ENCODE data around the gene DHCR24. TPM values are rescaled to one million over a fixed set of nuclear protein-coding genes. Genes with fewer than 3 reads are reported as not detected.
"Not testable (repeated sequence)": the region's sequence is repeated elsewhere in the genome, so short reads cannot be mapped to it uniquely, and the experiment has no call there.

DHCR24 gene, protein sequence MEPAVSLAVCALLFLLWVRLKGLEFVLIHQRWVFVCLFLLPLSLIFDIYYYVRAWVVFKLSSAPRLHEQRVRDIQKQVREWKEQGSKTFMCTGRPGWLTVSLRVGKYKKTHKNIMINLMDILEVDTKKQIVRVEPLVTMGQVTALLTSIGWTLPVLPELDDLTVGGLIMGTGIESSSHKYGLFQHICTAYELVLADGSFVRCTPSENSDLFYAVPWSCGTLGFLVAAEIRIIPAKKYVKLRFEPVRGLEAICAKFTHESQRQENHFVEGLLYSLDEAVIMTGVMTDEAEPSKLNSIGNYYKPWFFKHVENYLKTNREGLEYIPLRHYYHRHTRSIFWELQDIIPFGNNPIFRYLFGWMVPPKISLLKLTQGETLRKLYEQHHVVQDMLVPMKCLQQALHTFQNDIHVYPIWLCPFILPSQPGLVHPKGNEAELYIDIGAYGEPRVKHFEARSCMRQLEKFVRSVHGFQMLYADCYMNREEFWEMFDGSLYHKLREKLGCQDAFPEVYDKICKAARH
- total RNA-seq, result 10 to 100 TPM; 28.4 to 94.6 TPM

DNA sequence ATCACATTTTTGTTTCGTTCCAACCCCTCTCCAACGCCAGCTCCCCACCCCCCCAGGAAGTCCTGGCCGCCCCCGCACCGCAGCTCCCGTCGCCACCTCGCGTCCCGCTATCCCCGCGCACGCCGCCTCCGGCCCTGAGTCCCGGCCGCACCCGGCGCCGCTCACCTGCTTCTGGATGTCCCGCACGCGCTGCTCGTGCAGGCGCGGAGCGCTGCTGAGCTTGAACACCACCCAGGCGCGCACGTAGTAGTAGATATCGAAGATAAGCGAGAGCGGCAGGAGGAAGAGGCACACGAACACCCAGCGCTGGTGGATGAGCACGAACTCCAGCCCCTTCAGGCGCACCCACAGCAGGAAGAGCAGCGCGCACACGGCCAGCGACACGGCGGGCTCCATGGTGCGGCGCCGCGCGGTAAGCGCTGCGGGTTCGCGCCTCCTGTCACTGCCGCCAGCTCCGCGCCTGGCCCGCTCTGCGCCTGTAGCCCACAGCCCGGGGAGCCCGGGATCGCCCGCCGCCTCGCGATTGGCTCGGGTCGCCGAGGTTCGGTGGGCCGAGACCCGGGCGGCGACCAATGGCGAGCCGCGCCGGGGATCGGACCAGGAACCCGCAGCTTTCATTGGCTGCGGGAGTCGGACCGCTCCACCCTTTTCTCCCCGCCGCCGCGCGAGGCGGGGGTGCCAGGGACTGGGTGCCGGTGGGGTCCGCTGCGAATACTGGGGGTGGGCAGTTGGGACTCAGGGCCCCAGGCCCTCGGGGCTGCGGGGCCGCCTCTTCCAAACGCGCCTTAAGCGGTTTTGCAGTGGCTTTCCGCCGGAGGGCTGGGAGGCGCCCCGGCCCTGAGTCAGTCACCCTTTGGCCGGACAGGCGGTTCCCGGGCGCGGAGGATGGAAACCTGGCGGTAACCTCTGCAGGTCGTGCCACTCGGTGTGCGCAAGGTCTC is at the start of gene DHCR24:
TSS of gene DHCR24 (minus strand) at position 472 of the 941 bp plus-strand sequence. CDS start at position 396, 76 bp downstream.
- Mint-ChIP-seq H3K9me3 (no peaks in the 10 kb centered on the region), H3K36me3 (peaks cover 30 to 41% of the 10 kb centered on the region in 2 donors), H3K27ac (peak within 1 kb of the TSS; percentile 85 to 96)
- DNase-seq (ENCODE audit: low spot score in 2 of 2), result peak; percentile 84 to 85
- ATAC-seq, result peak; percentile 93 to 96

DNA sequence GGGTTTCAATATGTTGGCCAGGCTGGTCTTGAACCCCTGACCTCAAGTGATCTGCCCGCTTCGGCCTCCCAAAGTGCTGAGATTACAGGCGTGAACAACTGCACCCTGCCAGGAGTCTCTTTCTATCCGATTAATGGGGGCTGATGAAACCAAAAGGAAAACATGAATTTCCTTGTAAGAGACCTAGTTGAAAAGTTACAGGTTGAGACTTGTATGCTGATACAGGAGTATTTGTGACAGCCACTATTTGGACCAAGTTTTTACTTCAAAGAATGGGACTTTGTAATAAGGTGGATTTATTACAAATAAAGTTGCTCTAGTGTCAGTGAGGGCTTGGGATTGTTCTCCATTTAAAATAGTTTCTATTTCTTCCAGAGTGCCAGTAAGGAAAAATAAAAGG is 49.8 kb upstream of the DHCR24 start:
- peaks cover 5 to 13% of the 10 kb centered on the region in 2 donors for H3K36me3 Mint-ChIP-seq
- ATAC-seq (no peak), DNase-seq (ENCODE audit: low spot score in 2 of 2) (no peak)
- peaks cover 4 to 10% of the 10 kb centered on the region in 2 donors for H3K9me3 Mint-ChIP-seq
- no peak overlapping the region for H3K27ac Mint-ChIP-seq

DNA sequence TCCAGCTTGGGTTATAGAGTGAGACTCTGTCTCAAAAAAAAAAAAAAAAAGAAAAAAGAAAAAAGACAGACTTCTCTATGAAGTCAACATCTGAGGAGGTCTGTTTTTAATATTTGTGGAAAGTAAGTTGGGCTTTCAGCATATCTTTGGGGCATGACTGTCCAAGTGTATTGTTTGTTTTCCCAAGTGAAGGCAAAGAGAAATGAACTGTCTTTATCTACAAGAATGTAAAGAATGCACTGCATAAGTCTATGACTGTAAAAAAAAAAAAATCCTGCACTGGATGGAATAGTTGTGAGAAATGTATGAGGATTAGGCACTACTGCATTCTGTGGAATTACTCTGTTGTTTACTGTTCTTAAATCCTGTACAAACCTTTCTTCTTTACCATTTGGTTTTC is 47.9 kb upstream of the DHCR24 start:
- peaks cover 5 to 13% of the 10 kb centered on the region in 2 donors for H3K36me3 Mint-ChIP-seq
- peaks cover 4 to 10% of the 10 kb centered on the region in 2 donors for H3K9me3 Mint-ChIP-seq
- ATAC-seq (no peak), DNase-seq (ENCODE audit: low spot score in 2 of 2) (no peak)
- no peak overlapping the region for H3K27ac Mint-ChIP-seq

DNA sequence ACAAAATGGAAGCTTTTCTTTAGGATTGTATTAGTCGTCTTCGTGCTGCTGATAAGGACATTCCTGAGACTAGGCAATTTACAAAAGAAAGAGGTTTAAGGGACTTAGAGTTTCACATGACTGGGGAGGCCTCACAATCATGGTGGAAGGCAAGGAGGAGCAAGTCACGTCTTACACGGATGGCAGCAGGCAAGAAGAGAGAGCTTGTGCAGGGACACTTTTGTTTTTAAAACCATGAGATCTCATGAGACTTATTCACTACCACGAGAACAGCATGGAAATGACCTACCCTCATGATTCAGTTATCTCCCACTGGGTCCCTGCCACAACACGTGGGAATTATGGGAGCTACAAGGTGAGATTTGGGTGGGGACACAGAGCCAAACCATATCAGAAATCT is 47.1 kb upstream of the DHCR24 start:
- H3K27ac Mint-ChIP-seq; H3K36me3 Mint-ChIP-seq; ATAC-seq; DNase-seq (ENCODE audit: low spot score in 2 of 2); H3K9me3 Mint-ChIP-seq: not testable (repeated sequence)

DNA sequence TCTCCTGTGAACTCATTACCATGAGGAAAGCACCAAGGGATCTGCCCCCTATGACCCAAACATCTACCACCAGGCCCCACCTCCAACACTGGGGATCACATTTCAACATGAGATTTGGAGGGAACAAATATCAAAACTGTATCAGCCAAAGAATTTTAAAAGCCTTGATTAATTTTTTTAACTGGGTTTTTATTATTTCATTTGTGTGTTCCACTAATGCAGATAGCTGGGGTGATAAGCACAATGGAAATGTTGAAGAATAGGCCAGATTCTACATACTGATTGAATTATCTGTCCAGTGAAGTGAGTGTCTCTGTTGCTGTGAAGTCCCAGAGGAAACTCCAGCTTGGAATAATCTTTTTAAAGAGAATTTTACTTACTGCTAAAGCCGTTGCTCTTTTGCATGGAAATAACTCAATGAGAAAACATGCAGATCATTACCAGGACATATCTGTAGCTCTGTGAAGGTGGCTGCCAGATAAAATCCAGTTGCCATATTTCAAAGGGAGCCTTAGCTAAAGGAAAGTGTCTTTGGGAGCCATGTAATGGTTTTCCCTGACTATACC is 44.4 kb upstream of the DHCR24 start:
- Mint-ChIP-seq H3K27ac (no peak overlapping the region), H3K36me3 (peaks cover 5 to 7% of the 10 kb centered on the region in 2 donors), H3K9me3 (peaks cover 4 to 5% of the 10 kb centered on the region in 2 donors)
- ATAC-seq, result no peak
- no peak for DNase-seq (ENCODE audit: low spot score in 2 of 2)

DNA sequence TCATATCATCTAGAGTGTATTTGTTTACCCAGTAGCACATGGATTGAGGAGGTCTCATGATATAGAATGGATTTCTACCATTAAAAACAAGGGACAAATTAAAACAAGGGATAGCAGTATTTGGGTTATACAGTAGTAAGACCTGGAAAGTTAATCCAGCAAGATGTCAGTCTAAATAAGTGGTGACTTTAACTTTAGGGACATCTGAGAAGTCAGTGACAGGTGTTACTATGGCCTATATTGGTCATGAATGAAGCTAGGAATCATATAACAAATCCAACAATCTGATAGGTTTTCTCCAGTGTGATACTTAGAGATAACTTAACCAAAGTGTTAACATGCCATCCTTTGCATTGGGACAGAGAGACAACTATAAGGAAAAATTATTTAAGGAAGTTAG is 42.7 kb upstream of the DHCR24 start:
- ATAC-seq, result no peak
- H3K27ac Mint-ChIP-seq, result no peak overlapping the region
- DNase-seq (ENCODE audit: low spot score in 2 of 2), result no peak
- H3K36me3 Mint-ChIP-seq, result peaks cover 5 to 7% of the 10 kb centered on the region in 2 donors
- peaks cover 4 to 5% of the 10 kb centered on the region in 2 donors for H3K9me3 Mint-ChIP-seq

DNA sequence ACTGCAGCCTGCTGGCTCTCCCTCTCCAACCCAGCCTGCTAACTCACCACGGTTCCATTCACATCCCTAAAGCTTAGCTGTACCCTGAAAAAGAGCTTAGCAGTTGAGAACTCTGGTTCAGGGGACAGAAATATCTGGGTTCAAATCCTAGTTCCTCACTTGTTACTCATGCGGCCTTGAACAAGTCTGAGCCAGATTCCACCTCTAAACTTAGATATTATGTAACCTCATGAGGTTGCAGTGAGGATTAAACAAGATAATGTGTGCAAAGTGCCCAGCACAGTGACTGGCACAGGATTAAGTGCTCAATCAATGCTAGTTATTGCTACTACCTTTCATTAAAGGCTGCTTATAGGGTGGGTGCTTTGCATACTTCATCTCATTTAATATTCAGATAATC is 41.3 kb upstream of the DHCR24 start:
- DNase-seq (ENCODE audit: low spot score in 2 of 2) (no peak), ATAC-seq (no peak)
- H3K36me3 Mint-ChIP-seq, result peaks cover 0 to 4% of the 10 kb centered on the region in 2 donors
- no peaks in the 10 kb centered on the region for H3K9me3 Mint-ChIP-seq
- H3K27ac Mint-ChIP-seq, result no peak overlapping the region

DNA sequence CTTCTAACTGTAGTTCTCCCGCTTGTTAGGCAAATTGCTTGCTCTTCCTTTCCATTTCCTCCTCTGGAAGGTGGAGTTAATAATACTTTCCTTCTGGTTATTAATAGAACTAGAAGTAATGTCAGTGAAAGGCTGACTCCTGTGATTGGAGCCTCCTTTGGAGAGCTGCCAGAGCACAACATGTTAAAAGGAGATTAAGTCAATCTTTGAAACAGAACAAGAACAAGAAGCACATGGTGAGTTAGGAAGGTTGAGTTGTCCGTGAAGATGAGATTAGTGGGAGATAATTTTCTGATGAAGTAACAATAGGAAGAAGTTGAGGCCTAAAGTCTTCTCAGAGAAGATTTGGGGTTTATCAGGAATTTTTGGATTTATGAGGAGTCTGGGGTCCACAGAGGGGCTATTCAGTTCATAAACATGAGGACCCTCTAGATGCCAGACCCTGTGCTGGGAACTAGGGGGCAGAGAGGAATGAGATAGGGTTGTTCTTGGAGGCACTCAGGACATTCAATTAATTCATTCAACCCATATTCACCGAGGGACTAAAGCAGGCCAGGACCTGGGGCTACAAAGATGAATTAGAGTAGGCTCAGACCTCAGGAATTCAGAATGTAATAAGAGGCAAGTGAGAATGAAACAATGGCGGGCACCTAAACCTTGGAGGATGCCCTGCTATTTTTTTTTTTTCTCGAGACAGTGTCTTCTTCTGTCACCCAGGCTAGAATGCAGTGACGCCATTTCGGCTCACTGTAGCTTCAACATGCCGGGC is 40.7 kb upstream of the DHCR24 start:
- ATAC-seq, result no peak
- peaks cover 0 to 4% of the 10 kb centered on the region in 2 donors for H3K36me3 Mint-ChIP-seq
- DNase-seq (ENCODE audit: low spot score in 2 of 2), result no peak
- H3K9me3 Mint-ChIP-seq, result no peaks in the 10 kb centered on the region
- no peak overlapping the region for H3K27ac Mint-ChIP-seq

DNA sequence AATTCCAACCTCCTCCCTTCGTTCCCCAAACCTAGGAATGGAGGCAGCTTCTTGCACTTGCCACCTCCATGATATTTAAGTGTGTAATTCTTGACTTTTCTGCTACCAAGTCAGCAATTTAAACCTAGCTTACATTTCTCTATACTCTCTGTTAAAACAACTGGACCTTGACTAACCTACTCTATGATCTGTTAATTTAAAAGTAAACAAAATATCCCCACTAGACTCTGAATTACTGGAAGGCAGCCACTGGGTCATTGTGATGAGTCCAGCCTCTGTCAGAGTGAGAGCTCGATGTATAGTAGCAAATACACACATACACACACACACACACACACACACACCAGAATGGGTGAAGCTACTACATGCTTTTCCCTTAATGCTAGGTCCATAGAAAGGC is 40.0 kb upstream of the DHCR24 start:
- DNase-seq (ENCODE audit: low spot score in 2 of 2), result no peak
- Mint-ChIP-seq H3K27ac (no peak overlapping the region), H3K36me3 (peaks cover 0 to 4% of the 10 kb centered on the region in 2 donors), H3K9me3 (no peaks in the 10 kb centered on the region)
- ATAC-seq, result no peak

DNA sequence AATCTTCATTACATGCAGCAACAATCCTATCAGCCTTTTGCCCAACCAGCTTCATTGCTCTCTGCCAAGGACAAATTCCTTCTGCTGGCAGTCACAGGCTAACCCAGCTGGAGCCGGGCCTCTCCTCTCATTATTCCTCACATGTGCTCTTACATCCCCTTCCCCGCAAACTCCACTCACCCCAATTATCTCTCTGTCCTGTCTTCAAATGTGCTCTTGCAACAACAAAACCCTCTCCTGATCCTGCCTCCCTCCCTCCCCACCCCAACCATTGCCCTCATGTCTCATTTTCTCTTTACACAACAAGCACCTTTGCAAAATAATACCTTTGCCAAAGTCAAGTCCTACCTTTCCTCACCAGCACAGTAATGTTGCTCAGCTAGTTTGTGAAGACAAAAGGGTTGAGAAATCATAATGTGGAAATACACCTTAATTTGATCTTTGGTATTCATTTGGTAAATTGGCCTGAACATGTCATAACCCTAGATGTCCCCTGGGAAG is 36.0 kb upstream of the DHCR24 start:
- no peak for ATAC-seq
- H3K9me3 Mint-ChIP-seq, result no peaks in the 10 kb centered on the region
- no peak overlapping the region for H3K27ac Mint-ChIP-seq
- peaks cover 0 to 4% of the 10 kb centered on the region in 2 donors for H3K36me3 Mint-ChIP-seq
- DNase-seq (ENCODE audit: low spot score in 2 of 2), result no peak

DNA sequence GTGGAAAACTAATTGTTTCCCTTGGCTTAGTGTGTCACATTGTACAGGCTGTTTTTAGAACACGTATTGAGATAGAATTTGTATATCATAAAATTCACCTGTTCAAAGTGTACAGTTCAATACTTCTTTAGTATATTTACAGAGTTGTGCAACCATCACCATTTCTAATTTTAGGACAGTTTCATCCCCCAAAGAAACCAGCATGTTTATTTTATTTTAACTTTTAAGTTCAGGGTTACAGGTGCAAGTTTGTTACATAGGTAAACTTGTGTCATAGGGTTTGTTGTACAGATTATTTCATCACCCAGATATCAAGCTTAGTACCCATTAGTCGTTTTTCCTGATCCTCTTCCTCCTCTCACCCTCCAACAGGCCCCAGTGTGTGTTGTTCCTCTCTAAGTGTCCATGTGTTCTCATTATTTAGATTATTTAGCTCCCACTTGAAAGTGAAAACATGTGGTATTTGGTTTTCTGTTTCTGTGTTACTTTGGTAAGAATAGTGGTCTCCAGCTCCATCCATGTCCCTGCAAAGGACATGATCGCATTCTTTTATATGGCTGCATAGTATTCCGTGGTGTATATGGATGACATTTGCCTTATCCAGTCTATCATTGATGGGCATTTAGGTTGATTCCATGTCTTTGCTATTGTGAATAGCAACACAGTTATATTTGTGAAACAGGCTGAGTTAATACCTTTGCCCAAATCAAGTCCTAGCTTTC is 35.2 kb upstream of the DHCR24 start:
- Mint-ChIP-seq H3K9me3 (no peaks in the 10 kb centered on the region), H3K36me3 (peaks cover 0 to 4% of the 10 kb centered on the region in 2 donors), H3K27ac (no peak overlapping the region)
- no peak for ATAC-seq
- DNase-seq (ENCODE audit: low spot score in 2 of 2), result no peak

DNA sequence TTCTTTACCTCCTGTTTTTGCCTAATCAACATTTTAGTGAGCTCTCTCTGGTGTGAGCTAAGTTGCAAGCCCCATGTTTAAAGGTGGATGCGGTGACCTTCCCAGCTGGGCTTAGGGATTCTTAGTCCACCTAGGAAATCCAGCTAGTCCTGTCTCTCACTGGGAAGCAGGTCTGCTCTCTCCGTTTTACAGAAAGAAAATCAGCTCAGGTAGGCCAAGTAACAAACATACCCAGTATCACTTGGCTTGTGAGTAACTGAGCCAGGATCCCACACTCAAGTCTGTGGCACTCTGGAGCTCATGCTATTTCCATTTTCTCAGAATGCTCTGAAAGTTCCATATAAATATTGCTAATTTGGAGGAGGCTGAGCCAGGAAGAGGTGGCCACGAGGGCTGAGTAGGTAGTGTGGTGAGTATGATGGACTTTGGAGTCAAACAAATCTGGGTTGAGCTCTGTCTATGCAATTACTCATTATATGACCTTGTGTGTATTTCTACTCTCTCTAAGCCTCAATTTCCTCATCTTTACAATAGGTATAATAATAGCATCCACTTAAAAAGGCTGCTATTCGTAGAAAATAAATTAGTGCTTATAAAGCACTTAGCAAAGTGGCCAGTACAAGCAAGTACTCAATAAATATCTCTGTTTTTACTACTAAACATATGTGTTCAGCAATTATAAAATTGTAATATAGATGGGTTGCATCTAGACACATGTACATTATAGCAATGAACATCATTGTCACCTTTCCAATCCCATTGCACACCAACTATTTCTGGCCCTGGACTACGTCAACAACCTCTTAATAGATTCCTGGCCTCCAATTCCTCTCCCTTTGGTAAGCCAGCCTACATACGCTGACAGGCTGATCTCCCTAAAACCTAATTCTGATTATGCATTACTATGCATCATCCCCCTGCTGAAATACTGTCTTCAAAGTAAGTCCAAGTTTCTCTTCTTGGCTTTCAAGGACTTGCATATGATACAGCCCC is 32.7 kb upstream of the DHCR24 start:
- ATAC-seq (no peak), DNase-seq (ENCODE audit: low spot score in 2 of 2) (no peak)
- Mint-ChIP-seq H3K27ac (no peak overlapping the region), H3K9me3 (no peaks in the 10 kb centered on the region), H3K36me3 (peaks cover 0 to 4% of the 10 kb centered on the region in 2 donors)

DNA sequence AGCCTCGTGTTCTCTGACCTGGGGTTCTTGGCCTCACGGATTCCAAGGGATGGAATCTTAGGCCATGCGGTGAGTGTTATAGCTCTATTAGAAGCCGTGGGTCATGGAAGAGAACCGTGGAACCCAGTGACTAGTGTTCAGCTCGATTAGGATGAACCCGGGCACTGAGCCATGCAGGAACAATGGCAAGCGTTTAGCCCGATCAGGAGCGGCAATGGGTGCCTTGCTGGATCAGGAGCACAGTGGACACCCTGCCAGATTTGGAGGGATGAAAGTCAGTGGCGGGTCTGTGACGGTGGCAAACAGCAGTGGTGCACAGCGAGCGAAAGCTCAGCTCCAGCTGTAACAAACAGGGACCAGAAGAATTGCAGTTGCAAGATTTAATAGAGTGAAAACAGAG is 24.1 kb upstream of the DHCR24 start:
- DNase-seq (ENCODE audit: low spot score in 2 of 2); H3K36me3 Mint-ChIP-seq; ATAC-seq; H3K27ac Mint-ChIP-seq; H3K9me3 Mint-ChIP-seq: not testable (repeated sequence)

DNA sequence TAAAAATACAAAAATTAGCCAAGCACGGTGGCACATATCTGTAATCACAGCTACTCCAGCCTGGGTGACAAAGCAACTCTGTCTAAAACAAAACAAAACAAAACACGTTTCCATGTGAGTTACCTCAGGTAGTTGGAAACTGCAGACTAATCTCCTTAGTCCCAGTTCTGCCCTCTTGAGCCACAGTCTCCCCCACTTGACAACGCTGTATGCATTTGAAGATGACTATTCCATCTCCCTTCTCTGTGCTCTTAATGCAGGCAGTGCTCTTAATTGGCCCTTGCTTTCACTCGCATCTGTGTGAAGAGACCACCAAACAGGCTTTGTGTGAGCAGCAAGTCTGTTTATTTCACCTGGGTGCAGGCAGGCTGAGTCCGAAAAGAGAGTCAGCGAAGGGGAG is 19.6 kb upstream of the DHCR24 start:
- no peak for DNase-seq (ENCODE audit: low spot score in 2 of 2)
- ATAC-seq, result no peak
- H3K9me3 Mint-ChIP-seq, result no peaks in the 10 kb centered on the region
- H3K27ac Mint-ChIP-seq, result no peak overlapping the region
- H3K36me3 Mint-ChIP-seq, result no peaks in the 10 kb centered on the region

Data from activated naive CD4-positive, alpha-beta T cell treated with anti-CD3 and anti-CD28 coated beads, Interleukin-2, amount 50 U/mL, for 72 hours (primary cell).